ENCODE results near the gene UBE2I. TPM values are rescaled to one million over a fixed set of nuclear protein-coding genes. Genes with fewer than 3 reads are reported as not detected.

Gene UBE2I
- total RNA-seq, 1 experiment from 2014 or later, result 271 TPM

DNA sequence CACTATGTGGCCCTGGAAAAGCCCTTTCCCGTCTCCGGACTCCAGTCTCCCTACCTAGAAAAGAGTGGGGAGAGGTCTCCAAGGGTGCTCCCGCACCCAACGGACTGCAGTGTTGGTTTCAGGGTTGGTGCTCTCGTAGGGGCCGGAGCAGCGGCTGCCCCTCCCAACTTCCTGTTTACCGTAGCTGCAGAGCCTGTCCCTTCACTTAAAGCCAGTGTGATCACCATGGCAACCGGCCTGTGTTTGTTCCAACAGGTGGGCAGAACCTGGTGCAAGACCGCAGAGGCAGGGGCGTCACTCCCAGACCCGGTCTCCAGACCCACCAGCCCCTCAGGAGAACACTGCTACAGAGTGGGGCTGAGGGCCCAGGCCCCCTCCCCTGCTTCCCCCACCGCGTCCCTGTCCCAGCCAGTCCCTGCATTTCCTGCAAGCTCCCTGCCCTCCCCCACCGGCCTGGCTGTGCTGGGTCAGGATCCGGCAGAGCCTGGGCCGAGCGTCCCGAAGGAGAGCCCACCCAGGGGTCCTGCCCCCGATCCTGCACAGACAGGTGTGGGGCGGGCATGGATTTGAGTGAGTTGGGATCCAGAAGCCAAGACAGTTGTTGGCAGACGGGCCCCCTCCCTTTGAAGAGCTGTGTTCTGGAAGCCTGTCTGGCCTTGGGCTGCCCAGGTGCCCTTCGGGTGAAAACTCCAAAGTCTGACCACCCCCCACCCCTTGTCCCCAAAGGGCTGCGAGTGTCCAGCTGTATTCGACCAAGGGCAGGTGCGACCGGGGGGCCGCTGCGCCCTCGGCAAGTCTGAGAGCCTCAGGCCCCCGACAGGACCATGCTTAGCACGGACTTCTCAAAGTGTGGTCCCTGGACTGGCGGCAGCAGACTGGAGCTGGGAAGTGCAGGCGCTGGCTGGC is 22.5 kb downstream of the UBE2I start:
- Histone ChIP-seq H3K4me1 (replicated peaks; ENCODE audit: insufficient read depth) (peaks cover 15% of the 10 kb centered on the region), H2AFZ (peak overlapping the region; percentile 71; the same call in 1 of the 2 replicates), H4K20me1 (ENCODE audit: insufficient read depth) (no peaks in the 10 kb centered on the region), H3K27ac (no peak overlapping the region), H3K9me3 (ENCODE audit: insufficient read depth, low read depth) (no peaks in the 10 kb centered on the region), H3K9me2 (ENCODE audit: insufficient read depth) (no peaks in the 10 kb centered on the region), H3K36me3 (ENCODE audit: low read depth) (no peaks in the 10 kb centered on the region), H3K4me3 (peak overlapping the region; percentile 49; the same call in 1 of the 2 replicates), H3K27me3 (ENCODE audit: insufficient read depth, low read depth) (no peaks in the 10 kb centered on the region), H3K4me2 (peak overlapping the region; percentile 82), H3K79me2 (ENCODE audit: low read depth) (no peaks in the 10 kb centered on the region), H3F3A (ENCODE audit: insufficient read depth, low read depth) (peaks cover 6% of the 10 kb centered on the region; the same call in 1 of the 2 replicates)
- intact Hi-C loops (cut with micrococcal nuclease; ENCODE audit: unreplicated experiment), result loop anchor here (5.0 kb wide), 1 partner anchor 280 kb away; the partner anchor contains the start of genes CRAMP1 and IFT140
- POLR2A ChIA-PET (ENCODE audit: unreplicated experiment), result interaction anchor here (0.5 to 1.2 kb wide), 6 partner anchors 11 to 89 kb away, joined by 3 to 20 read pairs (median 6); partner anchors contain the start of gene UQCC4
- TF ChIP-seq, protein P1, sequence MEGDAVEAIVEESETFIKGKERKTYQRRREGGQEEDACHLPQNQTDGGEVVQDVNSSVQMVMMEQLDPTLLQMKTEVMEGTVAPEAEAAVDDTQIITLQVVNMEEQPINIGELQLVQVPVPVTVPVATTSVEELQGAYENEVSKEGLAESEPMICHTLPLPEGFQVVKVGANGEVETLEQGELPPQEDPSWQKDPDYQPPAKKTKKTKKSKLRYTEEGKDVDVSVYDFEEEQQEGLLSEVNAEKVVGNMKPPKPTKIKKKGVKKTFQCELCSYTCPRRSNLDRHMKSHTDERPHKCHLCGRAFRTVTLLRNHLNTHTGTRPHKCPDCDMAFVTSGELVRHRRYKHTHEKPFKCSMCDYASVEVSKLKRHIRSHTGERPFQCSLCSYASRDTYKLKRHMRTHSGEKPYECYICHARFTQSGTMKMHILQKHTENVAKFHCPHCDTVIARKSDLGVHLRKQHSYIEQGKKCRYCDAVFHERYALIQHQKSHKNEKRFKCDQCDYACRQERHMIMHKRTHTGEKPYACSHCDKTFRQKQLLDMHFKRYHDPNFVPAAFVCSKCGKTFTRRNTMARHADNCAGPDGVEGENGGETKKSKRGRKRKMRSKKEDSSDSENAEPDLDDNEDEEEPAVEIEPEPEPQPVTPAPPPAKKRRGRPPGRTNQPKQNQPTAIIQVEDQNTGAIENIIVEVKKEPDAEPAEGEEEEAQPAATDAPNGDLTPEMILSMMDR (conservative IDR thresholded peaks at IDR 0.05), result no peak
- no peak for TF ChIP-seq EZH2 (IDR thresholded peaks at IDR 0.05; ENCODE audit: low read depth)
- DNase-seq, result peak; percentile 82 to 92
- BruUV-seq (replicated peaks), result no TSS peak
- CTCF ChIA-PET, result no interaction called here

DNA sequence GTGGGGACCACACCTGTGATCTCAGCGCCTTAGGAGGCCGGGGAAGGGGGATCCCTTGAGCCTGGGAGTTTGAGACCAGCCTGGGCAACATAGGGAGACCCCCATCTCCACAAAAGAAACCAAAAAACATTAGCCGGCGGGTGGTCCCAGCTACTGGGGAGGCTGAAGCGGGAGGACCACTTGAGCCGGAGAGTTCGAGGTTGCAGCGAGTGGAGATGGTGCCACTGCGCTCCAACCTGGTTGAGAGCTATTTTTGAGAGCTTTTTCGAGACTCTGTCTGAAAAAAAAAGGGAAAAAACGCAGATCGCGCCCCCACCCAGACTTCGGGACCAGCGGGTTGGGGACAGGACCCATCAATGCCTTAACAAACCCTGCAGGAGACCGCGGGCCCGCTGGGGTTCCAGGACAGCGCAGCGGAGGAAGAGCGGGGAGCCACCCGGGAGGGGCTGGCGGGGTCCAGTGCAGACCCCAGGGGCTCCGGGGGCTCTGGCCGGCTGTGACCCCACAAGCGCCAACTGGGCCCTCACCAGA is 23.2 kb downstream of the UBE2I start:
- H3K9me3 ChIP-seq (ENCODE audit: insufficient read depth, low read depth), result no peaks in the 10 kb centered on the region
- ChIA-PET POLR2A (ENCODE audit: unreplicated experiment) (interaction anchor here (0.5 to 1.2 kb wide), 4 partner anchors 10 to 88 kb away, joined by 3 to 20 read pairs (median 10); partner anchors contain the start of gene UQCC4), CTCF (no interaction called here)
- no peak overlapping the region for H3K4me3 ChIP-seq
- BruUV-seq (replicated peaks), result no TSS peak
- H3K79me2 ChIP-seq (ENCODE audit: low read depth), result no peaks in the 10 kb centered on the region
- no peaks in the 10 kb centered on the region for H3K9me2 ChIP-seq (ENCODE audit: insufficient read depth)
- H3K27ac ChIP-seq, result no peak overlapping the region
- H4K20me1 ChIP-seq (ENCODE audit: insufficient read depth), result no peaks in the 10 kb centered on the region
- H3K4me1 ChIP-seq (replicated peaks; ENCODE audit: insufficient read depth), result peaks cover 15% of the 10 kb centered on the region
- H3K4me2 ChIP-seq, result peak overlapping the region; percentile 82
- TF ChIP-seq EZH2 (IDR thresholded peaks at IDR 0.05; ENCODE audit: low read depth), result no peak
- TF ChIP-seq, protein P1 (conservative IDR thresholded peaks at IDR 0.05), result no peak
- no peaks in the 10 kb centered on the region for H3K27me3 ChIP-seq (ENCODE audit: insufficient read depth, low read depth)
- no peak for DNase-seq
- peaks cover 6% of the 10 kb centered on the region; the same call in 1 of the 2 replicates for H3F3A ChIP-seq (ENCODE audit: insufficient read depth, low read depth)
- no peaks in the 10 kb centered on the region for H3K36me3 ChIP-seq (ENCODE audit: low read depth)
- H2AFZ ChIP-seq, result no peak overlapping the region
- intact Hi-C loops (cut with micrococcal nuclease; ENCODE audit: unreplicated experiment), result loop anchor here (5.0 kb wide), 1 partner anchor 280 kb away; the partner anchor contains the start of genes CRAMP1 and IFT140

DNA sequence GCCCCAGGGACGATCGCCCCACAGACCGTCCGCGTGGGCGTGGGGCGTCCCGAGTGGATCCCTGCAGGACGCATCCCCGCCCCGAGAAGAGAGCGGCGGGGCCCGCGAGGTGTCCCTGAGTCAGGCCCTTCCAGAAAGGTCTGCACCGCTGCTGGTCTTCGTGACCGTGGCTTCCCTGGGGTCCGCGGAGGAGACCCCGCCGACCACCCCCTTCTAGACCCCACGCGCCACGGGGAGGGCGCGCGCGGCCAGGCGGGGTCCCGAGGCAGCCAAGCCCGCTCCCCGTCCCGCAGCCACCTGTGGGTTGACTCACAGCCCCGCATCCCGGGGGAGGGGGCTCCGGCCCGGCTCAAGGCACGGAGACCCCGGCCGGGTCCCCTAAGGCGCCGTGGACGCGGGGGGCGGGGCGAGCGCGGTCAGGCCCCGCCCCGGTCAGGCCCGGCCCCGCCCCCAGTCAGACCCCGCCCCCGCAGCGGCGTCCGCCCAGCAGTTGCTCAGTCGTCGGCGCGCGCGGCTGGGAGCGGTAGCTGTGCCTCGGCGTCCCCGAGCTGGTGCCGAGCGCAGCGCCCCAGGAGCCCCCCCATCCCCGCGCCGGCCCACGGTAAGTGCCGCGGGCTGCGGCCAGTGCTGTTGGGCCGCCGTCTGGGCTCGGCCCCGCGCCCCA is 23.8 kb downstream of the UBE2I start, which contains the start of gene BAIAP3:
Gene BAIAP3 (plus strand): TSS at position 497 of the 664 bp plus-strand sequence. CDS start 4,905 bp downstream, outside the sequence.
- Histone ChIP-seq H3K27me3 (ENCODE audit: insufficient read depth, low read depth) (no peaks in the 10 kb centered on the region), H3K4me3 (peak within 1 kb of the TSS; percentile 49; the same call in 1 of the 2 replicates), H3K79me2 (ENCODE audit: low read depth) (no peaks in the 10 kb centered on the region), H4K20me1 (ENCODE audit: insufficient read depth) (no peaks in the 10 kb centered on the region), H3K27ac (no peak within 1 kb of the TSS), H2AFZ (no peak within 1 kb of the TSS), H3K9me3 (ENCODE audit: insufficient read depth, low read depth) (no peaks in the 10 kb centered on the region), H3K36me3 (ENCODE audit: low read depth) (no peaks in the 10 kb centered on the region), H3K4me2 (peak within 1 kb of the TSS; percentile 82), H3K4me1 (replicated peaks; ENCODE audit: insufficient read depth) (peaks cover 15% of the 10 kb centered on the region), H3F3A (ENCODE audit: insufficient read depth, low read depth) (peaks cover 6% of the 10 kb centered on the region; the same call in 1 of the 2 replicates), H3K9me2 (ENCODE audit: insufficient read depth) (no peaks in the 10 kb centered on the region)
- ChIA-PET CTCF (interaction anchor here (0.6 to 0.7 kb wide), 2 partner anchors 21 to 388 kb away, joined by 7 to 10 read pairs; no protein-coding TSS in a partner anchor), POLR2A (ENCODE audit: unreplicated experiment) (interaction anchor here (0.6 to 0.7 kb wide), 3 partner anchors 13 to 1572 kb away, joined by 3 to 5 read pairs (median 3); no protein-coding TSS in a partner anchor)
- intact Hi-C loops (cut with micrococcal nuclease; ENCODE audit: unreplicated experiment), result loop anchor here (5.0 kb wide), 1 partner anchor 279 kb away; the partner anchor contains the start of genes CRAMP1 and IFT140
- BruUV-seq (replicated peaks), result no TSS peak
- TF ChIP-seq, protein P1 (conservative IDR thresholded peaks at IDR 0.05), result no peak
- no peak for TF ChIP-seq EZH2 (IDR thresholded peaks at IDR 0.05; ENCODE audit: low read depth)
- peak in 1 of 2 experiments; percentile 56 for DNase-seq
